GM12878 (cell line): ENCODE measurements around the gene ESR2. TPM values are rescaled to one million over a fixed set of nuclear protein-coding genes. Genes with fewer than 3 reads are reported as not detected.

Source experiments
- ATAC-seq: fragments of 200-7000 bp; cut with Tn5 transposase; 3 replicates; pipeline ENCODE4 v1.9.1; 2020; ENCODE audit warnings: mild to moderate bottlenecking, moderate library complexity
- BruUV-seq: library from RNA; stranded (reverse); fragments of 400-500 nt; replicated peaks from 2 replicates; lab custom pipeline; 2021; lab: Mats Ljungman, UMichigan
- CTCF ChIA-PET: fragments of 300-600 bp; sonication (Branson Sonifier 250); formaldehyde crosslinking; extraction: SDS; loops from one replicate; lab custom pipeline; 2021; ENCODE audit warnings: inconsistent platforms; lab: Yijun Ruan, JAX
- POLR2A ChIA-PET: fragments of 350-600 bp; formaldehyde crosslinking; extraction: SDS; loops from one replicate; lab custom pipeline; 2021; ENCODE audit warnings: inconsistent platforms; lab: Charles Lee
- RAD21 ChIA-PET: fragments of 300-600 bp; sonication (Branson Sonifier 250); formaldehyde crosslinking; loops from one replicate; lab custom pipeline; 2023; ENCODE audit warnings: antibody characterized with exemption; ENCODE audit not compliant: unreplicated experiment; lab: Charles Lee
- SMC1A ChIA-PET: fragments of 300-600 bp; sonication (Branson Sonifier 250); formaldehyde crosslinking; loops from one replicate; lab custom pipeline; 2023; ENCODE audit not compliant: unreplicated experiment, uncharacterized antibody; lab: Charles Lee
- DNase-seq: peaks from one replicate; pipeline ENCODE4 v3.0.0-alpha.2; 2011; ENCODE audit warnings: low read depth, low spot score
- FAIRE-seq: peaks from 3 replicates; lab custom pipeline; 2011; peaks lifted over from hg19 to GRCh38; lab: Jason Lieb, UNC
- H2AFZ ChIP-seq: 2 replicates; pipeline ENCODE4 v1.6.0; 2011; ENCODE audit warnings: low read depth, low read length, control low read depth; ENCODE audit not compliant: control insufficient read depth
- H3K27ac ChIP-seq: 2 replicates; pipeline ENCODE4 v1.5.1; 2011; ENCODE audit warnings: control low read depth; ENCODE audit not compliant: control insufficient read depth, insufficient read depth
- H3K27me3 ChIP-seq, 2 experiments: replicated peaks in 1 of 2; 2 replicates each; pipeline versions ENCODE4 v1.6.0 to v1.6.1; 2011; ENCODE audit warnings: low read length in 1 of 2; ENCODE audit not compliant: control insufficient read depth in 2 of 2, insufficient read depth in 2 of 2
- H3K36me3 ChIP-seq, 2 experiments: 2 replicates each; pipeline ENCODE4 v1.5.1; 2011; ENCODE audit warnings: low read length in 1 of 2; ENCODE audit not compliant: control insufficient read depth in 2 of 2, insufficient read depth in 2 of 2
- H3K4me1 ChIP-seq: 2 replicates; pipeline ENCODE4 v1.6.1; 2011; ENCODE audit warnings: mild to moderate bottlenecking, low read length, moderate library complexity, mixed read lengths; ENCODE audit not compliant: control insufficient read depth, insufficient read depth
- H3K4me2 ChIP-seq: 2 replicates; pipeline ENCODE4 v1.6.0; 2011; ENCODE audit warnings: control low read depth; ENCODE audit not compliant: control insufficient read depth, insufficient read depth
- H3K4me3 ChIP-seq: fragments of 200-600 bp; sonication (generic); 2 replicates; pipeline ENCODE4 v1.5.1; 2016
- H3K79me2 ChIP-seq: 2 replicates; pipeline ENCODE4 v1.6.0; 2011; ENCODE audit warnings: low read length; ENCODE audit not compliant: control insufficient read depth, insufficient read depth
- H3K9ac ChIP-seq: 2 replicates; pipeline ENCODE4 v1.8.0; 2011; ENCODE audit warnings: low read length, control low read depth, mixed read lengths; ENCODE audit not compliant: control insufficient read depth, insufficient read depth
- H3K9me3 ChIP-seq: replicated peaks from 3 replicates; pipeline ENCODE4 v1.5.1; 2011; ENCODE audit warnings: mild to moderate bottlenecking, low read length; ENCODE audit not compliant: control insufficient read depth, insufficient read depth
- H4K20me1 ChIP-seq: 2 replicates; pipeline ENCODE4 v1.6.0; 2011; ENCODE audit not compliant: control insufficient read depth, insufficient read depth
- BACH1 ChIP-seq: fragments of 450-650 bp; IDR thresholded peaks from 2 replicates; pipeline ENCODE4 v1.6.1; 2017; ENCODE audit warnings: mild to moderate bottlenecking, borderline replicate concordance
- BCLAF1 ChIP-seq: fragments of 450-650 bp; IDR thresholded peaks from 2 replicates; pipeline ENCODE4 v1.6.1; 2017; ENCODE audit warnings: antibody characterized with exemption, mild to moderate bottlenecking, moderate library complexity
- BMI1 ChIP-seq: fragments of 450-650 bp; IDR thresholded peaks from 2 replicates; pipeline ENCODE4 v1.6.1; 2016; ENCODE audit warnings: mild to moderate bottlenecking, moderate library complexity, borderline replicate concordance
- CHD1 ChIP-seq: IDR thresholded peaks from 2 replicates; pipeline ENCODE4 v1.6.1; 2012; ENCODE audit warnings: low read depth, low read length, improper control_type of control experiment
- HSF1 ChIP-seq: fragments of 150-350 bp; IDR thresholded peaks from 2 replicates; pipeline ENCODE4 v1.6.1; 2014; ENCODE audit warnings: mild to moderate bottlenecking, low read depth, low read length
- MAX ChIP-seq: IDR thresholded peaks from 2 replicates; pipeline ENCODE4 v1.6.1; 2012; ENCODE audit warnings: low read depth, low read length, improper control_type of control experiment
- MEF2A ChIP-seq: IDR thresholded peaks from 2 replicates; pipeline ENCODE4 v1.6.1; 2011; ENCODE audit warnings: low read depth, mild to moderate bottlenecking, low read length, moderate library complexity; ENCODE audit not compliant: insufficient read depth
- NBN ChIP-seq: fragments of 450-650 bp; IDR thresholded peaks from 2 replicates; pipeline ENCODE4 v1.6.1; 2016
- NFYA ChIP-seq: IDR thresholded peaks from 2 replicates; pipeline ENCODE4 v1.6.1; 2011; ENCODE audit warnings: low read depth, mild to moderate bottlenecking, low read length, improper control_type of control experiment, borderline replicate concordance
- NRF1 ChIP-seq: conservative IDR thresholded peaks from 2 replicates; pipeline ENCODE4 v1.6.1; 2011; ENCODE audit warnings: mild to moderate bottlenecking, low read depth, low read length, improper control_type of control experiment
- PAX8 ChIP-seq: fragments of 450-650 bp; IDR thresholded peaks from 2 replicates; pipeline ENCODE4 v1.6.1; 2017; ENCODE audit warnings: mild to moderate bottlenecking, moderate library complexity
- POLR2AphosphoS5 ChIP-seq: IDR thresholded peaks from 2 replicates; pipeline ENCODE4 v1.6.1; 2011; ENCODE audit warnings: mild to moderate bottlenecking, low read length, inconsistent platforms
- RB1 ChIP-seq: fragments of 450-650 bp; formaldehyde crosslinking; IDR thresholded peaks from 2 replicates; pipeline ENCODE4 v1.6.1; 2017; ENCODE audit warnings: mild to moderate bottlenecking, borderline replicate concordance
- SMARCA5 ChIP-seq: fragments of 450-650 bp; IDR thresholded peaks from 2 replicates; pipeline ENCODE4 v1.6.1; 2017; ENCODE audit warnings: mild to moderate bottlenecking
- STAT3 ChIP-seq: IDR thresholded peaks from 2 replicates; pipeline ENCODE4 v1.6.1; 2011; ENCODE audit warnings: low read depth, low read length, improper control_type of control experiment
- SUZ12 ChIP-seq: fragments of 200-600 bp; sonication (generic); IDR thresholded peaks from one replicate; pipeline ENCODE4 v1.6.1; 2018; ENCODE audit warnings: antibody characterized with exemption, mild to moderate bottlenecking; ENCODE audit not compliant: unreplicated experiment
- ZNF217 ChIP-seq: fragments of 450-650 bp; IDR thresholded peaks from 2 replicates; pipeline ENCODE4 v1.6.1; 2017; ENCODE audit warnings: antibody characterized with exemption, mild to moderate bottlenecking
- ZNF384 ChIP-seq: IDR thresholded peaks from 2 replicates; pipeline ENCODE4 v1.6.1; 2012; ENCODE audit warnings: low read depth, mild to moderate bottlenecking, low read length, improper control_type of control experiment, borderline replicate concordance
- WGBS: methylation state at CpG from one replicate; pipeline ENCODE4 v1.1.6; 2016; ENCODE audit warnings: low lambda C conversion rate; ENCODE audit not compliant: insufficient replicate concordance, insufficient coverage; ENCODE audit errors: missing lambda C conversion rate; 5-methylcytosine and 5-hydroxymethylcytosine counted together
- in situ Hi-C: fragments of 300-500 bp; cut with MboI; formaldehyde crosslinking; loops from 9 replicates; pipeline ENCODE4 v1.14.3; 2018; ENCODE audit warnings: mixed read lengths
- intact Hi-C: fragments of 100-400 bp; cut with micrococcal nuclease; formaldehyde crosslinking; loops from one replicate; pipeline ENCODE4 v1.14.2; 2022; ENCODE audit not compliant: unreplicated experiment
- polyA plus RNA-seq, 11 experiments: library from polyadenylated mRNA; depleted of rRNA in 4 of 11; unstranded in 6 of 11; stranded (reverse) in 5 of 11; fragments of >200 nt; fragmentation: Nextera tagmentation in 4 of 11; fragmentation: Illumina TruSeq in 1 of 11; extraction: Ambion mirVana in 4 of 11; extraction: Trizol in 1 of 11; gene quantifications; 1 replicate in 1 of 11; 2 replicates in 10 of 11; pipeline versions ENCODE4 v1.2.1 to v1.2.3, GENCODE V29; 2011 to 2016; ENCODE audit warnings: inconsistent platforms in 2 of 11, missing spikeins in 2 of 11, low read depth in 1 of 11
- total RNA-seq, 4 experiments: library from RNA; depleted of rRNA in 3 of 4; stranded (reverse); fragments of >200 nt in 3 of 4; fragmentation: Illumina TruSeq in 1 of 4; extraction: Trizol in 1 of 4; gene quantifications; 2 replicates each; pipeline versions ENCODE4 v1.2.1 to v1.2.3, GENCODE V29; 2013 to 2021

ESR2 gene
- total and polyA plus RNA-seq, 10 of the 15 experiments (the other 5 are each of a cell fraction or from before 2014, with no cell fraction given) = 0.29 to 2.6 (median 0.81) TPM

GRCh38 chr14:64119500-64119899, 174.7 kb downstream of the ESR2 start (continued):
- TF ChIP-seq HSF1 = no peak
- no peak for TF ChIP-seq SMARCA5
- no peak for TF ChIP-seq POLR2AphosphoS5
- no peak for TF ChIP-seq PAX8
- TF ChIP-seq NFYA = no peak
- TF ChIP-seq BACH1 = no peak
- no peak for TF ChIP-seq SUZ12
- TF ChIP-seq BMI1 = no peak
- TF ChIP-seq, all 136 proteins: peak for 0

GRCh38 chr14:64118892-64119291, 175.3 kb downstream of the ESR2 start:
- Histone ChIP-seq H3K79me2 (no peaks in the 10 kb centered on the region), H4K20me1 (no peaks in the 10 kb centered on the region), H3K4me1 (no peaks in the 10 kb centered on the region), H3K27ac (no peak overlapping the region), H3K9me3 (no peaks in the 10 kb centered on the region), H2AFZ (no peak overlapping the region), H3K27me3 (no peaks in the 10 kb centered on the region), H3K36me3 (peaks cover 6 to 20% of the 10 kb centered on the region in 2 experiments), H3K4me3 (no peak overlapping the region), H3K9ac (no peak overlapping the region), H3K4me2 (no peak overlapping the region)
- WGBS = 74% methylated on average over 2 of the region's 2 CpGs
- TF ChIP-seq RB1 = no peak
- TF ChIP-seq ZNF217 = no peak
- TF ChIP-seq MEF2A = no peak
- no peak for TF ChIP-seq BCLAF1
- no peak for TF ChIP-seq STAT3
- TF ChIP-seq MAX = no peak
- no peak for TF ChIP-seq SMARCA5
- TF ChIP-seq CHD1 = no peak
- no peak for TF ChIP-seq ZNF384
- no peak for TF ChIP-seq NBN
- TF ChIP-seq NRF1 = no peak
- DNase-seq = no peak
- no peak for FAIRE-seq
- ChIA-PET SMC1A (no interaction called here), RAD21 (no interaction called here), CTCF (no interaction called here), POLR2A (no interaction called here)
- in situ Hi-C loops = no loop called here
- no peak for ATAC-seq
- intact Hi-C loops = no loop called here
- no TSS peak for BruUV-seq
